ENCODE results near the gene DUOX1. TPM values are rescaled to one million over a fixed set of nuclear protein-coding genes. Genes with fewer than 3 reads are reported as not detected.

The DUOX1 gene
- total RNA-seq, 4 donors from 2014 or later = 0.33 to 1.7 (median 0.61) TPM

DNA sequence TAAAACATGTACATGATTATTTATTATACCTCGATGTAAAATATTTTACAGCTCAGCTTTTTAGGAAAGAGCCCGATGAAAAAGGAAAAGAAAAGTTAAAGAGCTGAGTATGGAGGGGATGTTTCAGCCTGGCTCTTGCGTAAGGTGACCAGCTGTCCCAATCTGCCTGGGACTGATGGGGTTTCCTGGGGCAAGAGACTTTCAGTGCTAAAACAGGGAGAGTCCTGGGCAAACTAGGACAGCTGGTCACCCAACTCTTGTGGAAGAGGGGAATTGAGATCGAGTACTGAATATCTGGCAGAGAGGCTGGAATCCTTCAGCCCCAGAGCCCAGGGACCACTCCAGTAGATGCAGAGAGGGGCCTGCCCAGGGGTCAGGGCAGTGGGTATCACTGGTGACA lies 36.8 kb upstream of the DUOX1 start:
- H3K4me1 ChIP-seq = no peaks in the 10 kb centered on the region
- H3K27me3 ChIP-seq = peaks cover 0 to 6% (median 0%) of the 10 kb centered on the region in 4 donors
- intact Hi-C loops (cut with DNase I) = no loop called here
- no peak for DNase-seq (ENCODE audit: extremely low spot score)
- no peaks in the 10 kb centered on the region for H3K36me3 ChIP-seq
- no peak overlapping the region for H3K4me3 ChIP-seq
- no peaks in the 10 kb centered on the region for H3K9me3 ChIP-seq
- no peak overlapping the region for H3K27ac ChIP-seq (replicated peaks in 1 of 4)
- 88% methylated on average over 4 of the region's 4 CpGs for WGBS
- TF ChIP-seq POLR2AphosphoS5 (IDR thresholded peaks at IDR 0.05) (no peak), POLR2A (IDR thresholded peaks at IDR 0.05; ENCODE audit: low read depth) (no peak), EP300 (IDR thresholded peaks at IDR 0.05) (no peak)
- TF ChIP-seq, protein P1, sequence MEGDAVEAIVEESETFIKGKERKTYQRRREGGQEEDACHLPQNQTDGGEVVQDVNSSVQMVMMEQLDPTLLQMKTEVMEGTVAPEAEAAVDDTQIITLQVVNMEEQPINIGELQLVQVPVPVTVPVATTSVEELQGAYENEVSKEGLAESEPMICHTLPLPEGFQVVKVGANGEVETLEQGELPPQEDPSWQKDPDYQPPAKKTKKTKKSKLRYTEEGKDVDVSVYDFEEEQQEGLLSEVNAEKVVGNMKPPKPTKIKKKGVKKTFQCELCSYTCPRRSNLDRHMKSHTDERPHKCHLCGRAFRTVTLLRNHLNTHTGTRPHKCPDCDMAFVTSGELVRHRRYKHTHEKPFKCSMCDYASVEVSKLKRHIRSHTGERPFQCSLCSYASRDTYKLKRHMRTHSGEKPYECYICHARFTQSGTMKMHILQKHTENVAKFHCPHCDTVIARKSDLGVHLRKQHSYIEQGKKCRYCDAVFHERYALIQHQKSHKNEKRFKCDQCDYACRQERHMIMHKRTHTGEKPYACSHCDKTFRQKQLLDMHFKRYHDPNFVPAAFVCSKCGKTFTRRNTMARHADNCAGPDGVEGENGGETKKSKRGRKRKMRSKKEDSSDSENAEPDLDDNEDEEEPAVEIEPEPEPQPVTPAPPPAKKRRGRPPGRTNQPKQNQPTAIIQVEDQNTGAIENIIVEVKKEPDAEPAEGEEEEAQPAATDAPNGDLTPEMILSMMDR (IDR thresholded peaks at IDR 0.05) = no peak

DNA sequence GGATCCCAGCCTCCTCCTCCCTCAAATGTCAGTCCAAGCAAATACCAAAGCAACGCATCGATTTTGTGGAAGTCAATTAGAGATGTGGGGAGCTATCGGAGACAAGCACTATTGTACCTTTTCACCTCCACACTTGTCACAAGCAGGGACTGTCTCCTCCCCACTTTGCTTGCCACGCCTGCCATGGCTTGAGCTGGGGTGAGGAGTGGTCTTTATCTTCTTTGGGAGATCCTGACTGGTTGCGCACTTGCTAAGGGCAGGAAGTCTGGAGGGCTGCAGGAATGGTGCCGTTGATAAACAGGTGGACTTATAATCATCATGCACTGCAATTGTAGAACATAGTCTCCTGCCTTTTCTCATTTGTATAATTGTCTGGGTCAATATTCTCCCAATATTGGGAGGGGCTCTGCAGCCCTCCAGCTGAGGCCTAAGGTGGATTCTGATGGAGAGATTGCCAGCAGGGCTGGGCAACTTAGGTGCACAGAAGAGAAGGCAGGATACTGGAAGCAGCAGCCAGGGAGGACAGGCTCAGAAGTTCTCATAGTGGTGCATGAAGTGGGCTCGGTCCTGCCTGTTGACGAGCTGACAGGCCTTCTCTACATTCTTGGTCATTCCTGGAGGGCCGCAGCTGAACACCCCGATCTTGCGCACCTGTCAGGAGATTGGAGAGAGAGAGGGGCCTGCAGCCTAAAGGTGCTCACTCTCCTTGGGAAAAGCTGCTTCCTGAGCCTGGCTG lies 36.0 kb upstream of the DUOX1 start:
- no peak overlapping the region for H3K27ac ChIP-seq (replicated peaks in 1 of 4)
- H3K4me3 ChIP-seq = no peak overlapping the region
- DNase-seq (ENCODE audit: extremely low spot score) = no peak
- TF ChIP-seq POLR2AphosphoS5 (IDR thresholded peaks at IDR 0.05) = no peak
- TF ChIP-seq, protein P1 (IDR thresholded peaks at IDR 0.05) = no peak
- no peak for TF ChIP-seq EP300 (IDR thresholded peaks at IDR 0.05)
- no peak for TF ChIP-seq POLR2A (IDR thresholded peaks at IDR 0.05; ENCODE audit: low read depth)
- no peaks in the 10 kb centered on the region for H3K4me1 ChIP-seq
- 86% methylated on average over 5 of the region's 11 CpGs for WGBS
- H3K9me3 ChIP-seq = no peaks in the 10 kb centered on the region
- no peaks in the 10 kb centered on the region for H3K36me3 ChIP-seq
- intact Hi-C loops (cut with DNase I) = no loop called here
- peaks cover 0 to 6% (median 0%) of the 10 kb centered on the region in 4 donors for H3K27me3 ChIP-seq

DNA sequence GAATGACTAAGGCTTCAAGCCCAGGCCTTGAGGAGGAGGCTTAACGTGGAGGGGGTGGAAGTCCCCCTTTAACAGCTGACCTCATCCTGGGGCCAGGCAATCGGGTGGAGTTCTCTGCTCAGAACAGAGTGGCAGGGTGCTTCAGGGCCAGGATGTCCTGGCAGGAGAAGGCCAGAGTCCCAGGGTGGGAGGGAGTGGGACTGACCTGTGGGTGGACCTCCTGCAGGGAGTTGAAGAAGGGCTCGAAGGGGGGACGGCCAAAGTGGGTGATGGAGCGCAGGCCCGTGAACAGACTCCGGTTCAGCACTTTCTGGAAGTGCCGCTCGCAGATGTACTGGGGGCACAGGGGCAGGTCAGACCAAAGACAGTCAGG lies 35.5 kb upstream of the DUOX1 start:
- WGBS = 77% methylated on average over 9 of the region's 9 CpGs
- DNase-seq (ENCODE audit: extremely low spot score) = no peak

DNA sequence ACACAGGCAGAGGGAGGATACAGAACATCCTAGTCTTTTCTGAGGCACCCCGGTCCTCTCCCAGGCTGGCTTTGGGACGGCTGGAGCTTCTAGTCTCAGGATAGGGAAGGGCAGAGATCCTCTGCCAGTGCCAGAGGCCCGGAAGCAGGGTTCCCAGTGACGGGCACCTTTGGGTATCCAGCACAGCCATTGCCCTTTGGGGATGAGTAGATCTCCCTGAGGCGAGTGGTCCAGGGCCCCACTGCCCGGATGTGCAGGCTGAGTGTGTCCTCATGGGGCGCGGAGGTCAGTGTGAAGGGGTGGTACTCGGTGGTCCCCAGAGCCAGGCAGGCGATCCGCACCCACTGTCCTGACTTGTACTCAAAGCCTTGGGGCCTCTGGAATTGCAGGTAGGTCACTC lies 34.1 kb upstream of the DUOX1 start:
- WGBS = 94% methylated on average over 11 of the region's 11 CpGs
- no peak overlapping the region for H3K4me3 ChIP-seq
- intact Hi-C loops (cut with DNase I) = no loop called here
- no peaks in the 10 kb centered on the region for H3K4me1 ChIP-seq
- peaks cover 0 to 6% (median 0%) of the 10 kb centered on the region in 4 donors for H3K27me3 ChIP-seq
- no peaks in the 10 kb centered on the region for H3K36me3 ChIP-seq
- TF ChIP-seq, protein P1 (IDR thresholded peaks at IDR 0.05) = no peak
- TF ChIP-seq POLR2A (IDR thresholded peaks at IDR 0.05; ENCODE audit: low read depth) (no peak), POLR2AphosphoS5 (IDR thresholded peaks at IDR 0.05) (no peak), EP300 (IDR thresholded peaks at IDR 0.05) (no peak)
- no peak overlapping the region for H3K27ac ChIP-seq (replicated peaks in 1 of 4)
- DNase-seq (ENCODE audit: extremely low spot score) = no peak
- no peaks in the 10 kb centered on the region for H3K9me3 ChIP-seq

More for the DNA sequence above, 35.5 kb upstream of the DUOX1 start:
- Histone ChIP-seq H3K27ac (replicated peaks in 1 of 4) (no peak overlapping the region), H3K4me1 (no peaks in the 10 kb centered on the region), H3K4me3 (no peak overlapping the region), H3K27me3 (peaks cover 0 to 6% (median 0%) of the 10 kb centered on the region in 4 donors), H3K9me3 (no peaks in the 10 kb centered on the region), H3K36me3 (no peaks in the 10 kb centered on the region)
- TF ChIP-seq, protein P1 (IDR thresholded peaks at IDR 0.05) = no peak
- no peak for TF ChIP-seq EP300 (IDR thresholded peaks at IDR 0.05)
- TF ChIP-seq POLR2A (IDR thresholded peaks at IDR 0.05; ENCODE audit: low read depth) = no peak
- no peak for TF ChIP-seq POLR2AphosphoS5 (IDR thresholded peaks at IDR 0.05)
- intact Hi-C loops (cut with DNase I) = no loop called here

DNA sequence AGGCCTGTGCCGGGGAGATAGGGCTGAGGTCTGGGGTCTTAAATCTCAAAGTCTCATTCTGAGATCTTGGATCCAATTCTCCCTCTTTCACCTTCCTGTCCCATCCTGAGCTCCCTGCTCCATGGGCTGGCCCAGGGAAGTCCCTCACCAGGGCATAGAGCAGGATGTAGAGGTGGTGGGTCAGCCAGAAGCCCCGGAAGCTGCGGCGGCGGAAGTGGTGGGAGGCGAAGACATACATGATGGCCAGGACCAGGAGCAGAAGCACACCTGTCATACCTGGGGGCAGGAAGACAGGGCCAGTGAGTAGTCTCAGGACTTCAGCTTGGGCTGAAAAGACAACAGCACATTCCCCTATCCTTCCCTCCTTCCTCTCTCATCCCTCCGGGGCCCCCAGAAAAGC lies 32.3 kb upstream of the DUOX1 start:
- H3K4me3 ChIP-seq = no peak overlapping the region
- TF ChIP-seq POLR2AphosphoS5 (IDR thresholded peaks at IDR 0.05) (no peak), EP300 (IDR thresholded peaks at IDR 0.05) (no peak), POLR2A (IDR thresholded peaks at IDR 0.05; ENCODE audit: low read depth) (no peak)
- TF ChIP-seq, protein P1 (IDR thresholded peaks at IDR 0.05) = no peak
- DNase-seq (ENCODE audit: extremely low spot score) = no peak
- no peaks in the 10 kb centered on the region for H3K27me3 ChIP-seq
- H3K27ac ChIP-seq (replicated peaks in 1 of 4) = no peak overlapping the region
- H3K9me3 ChIP-seq = no peaks in the 10 kb centered on the region
- no peaks in the 10 kb centered on the region for H3K4me1 ChIP-seq
- H3K36me3 ChIP-seq = no peaks in the 10 kb centered on the region
- WGBS = 98% methylated on average over 7 of the region's 7 CpGs
- intact Hi-C loops (cut with DNase I) = no loop called here

All from esophagus muscularis mucosa (tissue), 4 donors.